Stimulated activated CD8-positive, alpha-beta memory T cell treated with anti-CD3 and anti-CD28 coated beads, Interleukin-7, amount 100 ng/mL, for 48 hours (primary cell): ENCODE results near the gene TRIM52.
A peak's percentile ranks its signal among the peaks of the same experiment; 100 is the strongest.

Source experiments
- DNase-seq, 2 donors: peaks; one replicate each; pipeline ENCODE4 v3.0.0-alpha.2; 2020; ENCODE audit warnings: low read depth in 1 of 2; ENCODE audit errors: extremely low read depth in 1 of 2

The TRIM52 gene

DNA sequence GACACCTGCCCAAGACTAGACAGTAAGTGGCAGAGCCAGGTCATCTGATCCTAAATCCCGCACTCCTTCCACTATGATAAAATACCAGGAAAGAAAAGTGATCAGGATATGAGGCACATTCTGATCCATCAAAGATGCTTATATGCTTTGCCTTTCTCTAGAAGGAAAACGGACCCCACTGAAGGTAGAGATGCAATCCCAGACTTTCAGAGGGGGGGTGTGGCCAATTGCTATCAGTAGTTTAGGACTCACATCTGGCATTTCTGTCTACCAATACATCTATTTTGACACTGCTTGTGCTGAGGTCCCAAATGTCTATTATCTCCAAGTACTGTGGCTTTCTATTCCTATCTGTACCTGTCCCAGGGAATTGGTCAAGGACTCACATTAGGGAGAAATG lies 1.7 kb downstream of the TRIM52 start:
- no peak for DNase-seq

DNA sequence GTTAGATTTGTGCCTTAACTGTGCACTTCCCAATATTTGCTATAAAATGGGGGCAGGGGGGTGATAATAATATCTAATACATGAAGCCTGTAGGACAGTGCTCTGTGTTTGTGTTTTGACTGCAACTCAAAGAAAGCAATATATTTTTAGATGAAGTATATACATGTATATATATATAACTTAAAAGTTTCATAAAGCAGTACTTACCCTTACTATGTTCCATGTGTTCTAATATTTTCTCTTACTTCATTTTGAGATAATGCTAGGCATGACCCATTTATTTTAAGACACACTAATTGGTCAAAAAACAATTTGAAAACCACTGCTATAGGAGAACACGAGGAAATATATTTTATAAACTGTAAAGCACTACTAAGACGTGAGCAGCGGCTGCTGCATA lies 2.4 kb downstream of the TRIM52 start:
- no peak for DNase-seq

DNA sequence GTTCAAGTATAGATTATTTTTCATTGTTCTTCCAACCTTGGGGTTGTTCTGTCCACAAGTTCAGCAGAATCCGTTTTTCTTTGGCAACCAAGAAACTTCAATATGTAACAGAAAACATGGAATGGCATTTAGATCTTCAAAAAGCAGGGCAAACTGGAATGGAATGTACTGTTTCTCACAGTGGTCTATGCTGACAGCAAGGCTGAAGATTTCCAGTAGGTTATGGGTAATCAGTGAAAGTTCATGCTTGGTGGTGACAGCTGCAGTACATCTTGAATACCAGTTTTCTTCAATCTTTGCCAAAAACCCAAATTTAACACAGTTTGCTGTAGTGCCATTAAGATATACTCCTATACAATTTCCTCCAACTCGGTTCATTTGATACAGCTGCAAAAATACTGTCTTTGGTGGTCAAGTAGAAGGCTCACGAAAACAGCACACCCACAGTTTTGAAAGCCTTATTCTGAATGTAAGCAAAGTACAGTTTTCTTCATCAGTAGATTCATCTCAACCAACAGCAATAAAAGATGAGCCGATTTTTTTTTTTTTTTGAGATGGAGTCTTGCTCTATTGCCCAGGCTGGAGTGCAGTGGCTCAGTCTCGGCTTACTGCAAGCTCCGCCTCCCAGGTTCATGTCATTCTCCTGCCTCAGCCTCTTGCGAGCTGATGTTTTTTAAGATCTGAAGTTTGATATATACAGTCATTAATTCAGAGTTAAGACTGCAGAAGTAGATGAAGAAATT lies 4.9 kb downstream of the TRIM52 start:
- no peak for DNase-seq

DNA sequence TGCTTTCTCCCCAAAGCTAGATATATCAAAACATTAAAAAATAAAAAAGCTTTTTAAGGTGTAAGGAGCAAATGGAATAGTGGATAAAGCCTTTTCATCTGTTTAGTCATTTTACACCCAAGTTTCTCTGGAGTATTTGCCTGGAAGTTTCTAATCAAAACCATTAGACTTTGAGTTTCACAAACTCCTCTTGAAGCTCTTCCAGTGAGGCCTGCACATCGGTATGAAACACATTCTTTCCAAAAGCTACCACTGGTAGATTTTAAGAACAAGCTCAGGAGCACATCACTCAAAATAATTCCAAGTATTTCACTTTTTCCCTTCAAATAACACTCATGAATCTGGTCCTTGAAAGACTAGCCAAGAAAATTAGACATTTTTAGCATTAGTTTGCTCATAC lies 5.7 kb downstream of the TRIM52 start:
- DNase-seq = no peak

DNA sequence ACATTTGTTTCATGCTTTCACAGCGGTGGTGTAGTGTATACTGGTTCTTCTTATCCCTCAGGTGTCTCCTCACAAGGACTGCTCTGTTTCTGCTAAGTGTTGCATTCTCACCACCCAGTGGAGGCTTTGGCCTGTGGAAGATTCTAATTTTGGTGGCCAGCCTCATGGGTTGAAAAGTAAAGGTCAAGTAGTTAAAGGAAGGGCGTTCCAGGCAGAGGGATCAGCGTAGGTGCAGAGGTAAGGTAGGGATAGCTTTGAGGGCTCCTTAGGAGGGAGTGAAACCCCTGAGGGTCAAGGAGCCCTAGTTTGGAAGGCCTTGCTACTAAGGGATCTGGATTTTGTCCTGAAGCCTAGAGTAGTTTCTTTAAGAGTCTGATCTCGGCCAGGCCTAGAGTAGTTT lies 12.7 kb downstream of the TRIM52 start:
- no peak for DNase-seq

DNA sequence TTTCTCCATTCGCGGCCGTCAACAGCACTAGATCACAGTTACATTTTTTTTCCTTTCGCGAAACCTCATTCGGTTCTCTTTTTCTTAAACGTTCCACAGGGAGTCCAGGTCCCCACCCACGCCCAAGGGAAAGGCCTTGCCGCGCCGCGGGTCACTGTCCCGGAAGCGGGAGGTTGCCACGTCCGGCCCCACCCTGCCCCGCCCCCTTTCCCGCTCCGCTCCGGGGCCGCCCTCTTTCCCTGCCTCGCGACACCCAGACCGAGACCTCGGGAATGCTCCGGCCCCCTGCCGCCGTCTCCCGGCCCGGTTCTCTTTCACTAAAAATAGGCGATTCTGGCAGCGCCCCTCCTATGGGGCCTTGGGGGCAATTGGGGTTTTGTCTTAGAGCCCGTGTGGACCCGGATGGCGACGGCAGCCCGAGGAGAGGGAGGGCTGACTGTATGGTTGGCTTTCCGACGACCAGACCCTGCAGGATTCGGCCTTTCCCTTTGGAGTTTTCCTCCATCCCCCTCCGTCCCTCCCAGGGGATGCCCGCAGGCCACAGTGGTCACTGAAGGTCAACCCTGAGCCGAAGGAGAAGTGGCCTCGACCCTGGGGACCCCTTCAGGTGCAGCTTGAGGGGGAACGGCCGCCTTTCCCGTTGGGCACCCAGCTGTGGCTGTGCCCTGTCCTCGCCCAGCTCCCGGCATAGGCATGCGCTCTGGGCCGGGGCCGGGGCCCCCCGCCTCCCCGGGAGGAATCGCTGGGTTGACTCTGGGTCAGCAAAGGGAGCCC lies 14.5 kb downstream of the TRIM52 start:
- DNase-seq = peak; percentile 68 to 86

DNA sequence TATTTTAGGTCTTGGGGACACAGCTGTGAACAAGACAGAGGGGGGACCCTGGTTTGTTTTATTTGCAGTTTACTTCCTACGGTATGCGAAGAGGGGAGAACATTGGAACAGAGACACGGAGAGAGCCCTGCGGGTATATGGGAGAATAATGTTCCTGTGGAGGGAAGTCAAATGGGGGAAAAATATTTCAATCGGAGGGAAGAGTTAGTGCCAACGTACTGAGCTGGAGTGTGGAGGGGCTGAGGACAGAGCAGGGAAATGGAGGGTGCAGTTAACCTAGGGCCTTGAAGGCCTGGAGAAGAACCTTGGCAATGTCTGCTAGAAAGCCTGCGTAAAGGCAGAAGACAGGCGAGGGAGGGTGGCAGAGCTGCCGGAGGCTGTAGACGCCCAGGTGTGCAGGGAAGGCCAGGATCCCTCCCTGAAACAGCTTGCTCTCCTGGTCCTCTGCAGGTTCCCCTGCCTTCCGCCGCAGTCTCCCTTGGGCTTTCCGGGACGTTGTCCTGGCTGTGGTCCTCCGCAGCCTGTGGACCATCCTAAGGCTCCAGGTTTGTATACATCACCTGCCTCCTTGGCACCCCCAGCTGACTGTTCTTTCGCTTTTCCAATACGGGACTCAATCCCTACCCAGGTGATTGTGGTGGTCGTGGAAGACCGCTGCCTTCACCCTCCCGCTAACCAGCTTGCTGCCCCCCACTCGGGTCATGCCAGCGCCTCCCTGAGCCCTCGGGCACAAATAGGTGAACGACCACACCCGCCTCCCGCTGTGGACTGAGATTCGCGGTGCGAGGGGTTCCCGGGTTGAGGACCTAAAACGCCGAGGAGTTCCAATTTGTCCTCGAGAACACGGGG lies 15.3 kb downstream of the TRIM52 start:
- DNase-seq = no peak

DNA sequence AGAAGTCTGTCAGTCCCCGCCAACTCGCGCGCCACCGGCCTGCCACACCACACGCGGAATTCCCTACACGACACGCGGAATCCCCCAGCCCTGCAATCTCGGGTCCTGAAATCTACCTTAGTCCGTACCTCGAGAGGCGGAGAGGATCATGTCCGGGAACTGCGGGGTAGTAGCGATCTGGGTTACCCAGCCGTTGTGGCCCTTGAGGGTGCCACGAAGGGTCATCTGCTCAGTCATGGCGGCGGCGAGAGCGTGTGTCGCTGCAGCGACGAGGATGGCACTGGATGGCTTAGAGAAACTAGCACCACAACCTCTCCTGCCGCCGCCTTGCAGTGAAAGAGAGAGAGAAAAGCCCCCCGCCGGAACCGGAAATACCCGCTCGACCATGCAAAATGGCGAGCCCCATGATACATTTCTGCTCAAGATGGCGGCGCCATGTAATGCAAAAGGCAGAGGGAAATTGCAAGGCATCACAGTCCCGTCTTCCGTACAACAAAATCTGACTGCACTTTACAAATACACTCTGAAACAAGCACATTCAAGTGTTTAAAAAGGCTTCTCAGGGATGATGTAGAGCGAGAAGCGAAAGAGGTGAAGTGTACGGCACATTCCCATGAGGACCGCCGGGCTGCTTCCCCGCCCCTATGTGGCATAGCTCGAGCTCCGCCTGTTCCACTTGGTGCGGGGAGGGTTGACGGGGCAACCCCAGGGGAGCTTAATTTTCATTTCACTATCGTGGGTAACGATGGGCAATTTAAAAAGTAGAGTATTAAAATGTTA lies 17.2 kb downstream of the TRIM52 start, which contains the start of gene RACK1:
TSS of gene RACK1 (minus strand) at position 343 of the 780 bp plus-strand sequence. CDS start at position 237, 106 bp downstream.
- DNase-seq = peak; percentile 71 to 84

DNA sequence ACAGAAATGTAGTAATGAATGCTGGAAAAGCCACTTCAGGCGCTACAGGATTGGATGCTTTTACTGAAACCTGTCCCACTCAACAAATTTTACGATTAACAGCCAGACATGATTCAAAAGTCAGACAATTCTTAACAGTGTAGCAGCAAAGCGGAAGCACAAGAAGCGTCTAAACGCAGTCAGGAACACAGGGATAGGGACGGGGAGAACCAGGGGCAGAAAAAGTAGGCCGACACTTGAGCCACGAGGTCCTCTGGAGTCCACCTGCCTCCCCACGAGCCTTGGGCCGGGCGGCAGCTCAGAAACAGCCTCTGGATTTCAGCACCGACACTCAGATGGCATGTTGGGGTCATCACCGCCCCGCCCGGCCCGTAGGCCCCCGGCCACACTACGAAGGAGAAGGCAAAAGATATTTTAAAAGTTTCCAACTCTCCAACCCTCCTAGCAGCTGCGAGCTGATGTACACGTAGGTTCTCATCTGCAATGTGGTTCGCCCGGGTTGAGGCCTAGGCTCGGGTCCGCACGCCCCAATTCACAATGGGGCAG lies 17.9 kb downstream of the TRIM52 start:
- DNase-seq = no peak

DNA sequence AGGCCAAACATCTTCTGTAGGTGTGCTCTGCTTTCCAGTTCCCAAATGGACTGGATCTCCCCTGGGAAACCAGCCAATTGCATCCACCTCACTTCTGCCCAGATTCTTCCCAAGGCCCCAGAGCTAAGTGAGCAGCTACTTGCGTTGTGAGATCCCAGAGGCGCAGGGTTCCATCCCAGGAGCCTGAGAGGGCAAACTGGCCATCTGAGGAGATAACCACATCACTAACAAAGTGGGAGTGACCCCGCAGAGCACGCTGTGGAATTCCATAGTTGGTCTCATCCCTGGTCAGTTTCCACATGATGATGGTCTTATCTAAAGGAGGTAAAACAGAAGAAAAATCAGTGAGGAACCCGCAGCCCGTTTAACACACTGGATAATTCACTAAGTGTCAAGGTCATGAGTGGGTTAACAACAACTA lies 18.9 kb downstream of the TRIM52 start:
- no peak for DNase-seq

DNA sequence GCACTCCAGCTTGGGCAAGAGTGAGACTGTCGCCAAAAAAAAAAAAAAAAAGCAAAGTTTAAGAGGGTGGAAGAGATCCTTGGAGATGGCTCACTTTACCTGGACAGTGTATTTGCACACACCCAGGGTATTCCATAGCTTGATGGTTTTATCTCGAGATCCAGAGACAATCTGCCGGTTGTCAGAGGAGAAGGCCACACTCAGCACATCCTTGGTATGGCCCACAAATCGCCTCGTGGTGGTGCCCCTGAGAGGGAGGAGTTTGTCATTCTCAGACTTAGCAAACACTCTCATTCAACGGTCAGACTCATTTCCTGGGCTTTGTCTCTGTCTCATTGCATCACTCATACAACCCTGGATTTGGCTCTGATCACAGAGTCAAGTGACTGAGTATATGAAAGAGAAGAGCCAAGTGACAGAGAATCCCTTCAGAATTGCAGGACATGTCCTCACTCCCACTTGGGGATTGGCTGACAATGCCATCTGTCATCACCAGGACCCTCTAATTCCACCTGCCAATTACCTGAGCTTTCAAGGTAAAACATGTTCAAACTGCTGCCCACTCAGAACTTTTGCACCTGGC lies 19.5 kb downstream of the TRIM52 start:
- peak in 1 of 2 donors; percentile 64 for DNase-seq

DNA sequence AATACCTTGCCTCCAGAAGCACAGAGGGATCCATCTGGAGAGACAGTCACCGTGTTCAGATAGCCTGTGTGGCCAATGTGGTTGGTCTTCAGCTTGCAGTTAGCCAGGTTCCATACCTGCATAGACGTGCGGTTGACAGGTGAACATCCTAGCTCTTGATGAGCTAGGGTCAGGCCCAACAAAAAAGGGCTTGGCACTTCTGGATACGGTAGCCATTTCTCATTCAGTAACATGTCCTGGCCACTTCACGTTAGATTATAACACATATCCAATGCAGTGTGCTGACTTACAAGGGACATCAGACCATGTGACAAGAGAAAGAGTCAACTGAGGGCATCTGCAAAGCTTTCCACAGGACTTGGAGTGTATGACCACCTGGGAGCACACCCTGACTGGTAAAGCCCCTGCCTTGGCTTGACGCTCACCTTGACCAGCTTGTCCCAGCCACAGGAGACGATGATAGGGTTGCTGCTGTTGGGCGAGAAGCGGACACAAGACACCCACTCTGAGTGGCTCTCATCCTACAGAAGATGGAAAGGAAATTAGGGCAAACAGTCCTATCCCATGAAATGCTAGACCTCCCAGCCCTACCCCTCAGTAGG lies 21.8 kb downstream of the TRIM52 start:
- no peak for DNase-seq

DNA sequence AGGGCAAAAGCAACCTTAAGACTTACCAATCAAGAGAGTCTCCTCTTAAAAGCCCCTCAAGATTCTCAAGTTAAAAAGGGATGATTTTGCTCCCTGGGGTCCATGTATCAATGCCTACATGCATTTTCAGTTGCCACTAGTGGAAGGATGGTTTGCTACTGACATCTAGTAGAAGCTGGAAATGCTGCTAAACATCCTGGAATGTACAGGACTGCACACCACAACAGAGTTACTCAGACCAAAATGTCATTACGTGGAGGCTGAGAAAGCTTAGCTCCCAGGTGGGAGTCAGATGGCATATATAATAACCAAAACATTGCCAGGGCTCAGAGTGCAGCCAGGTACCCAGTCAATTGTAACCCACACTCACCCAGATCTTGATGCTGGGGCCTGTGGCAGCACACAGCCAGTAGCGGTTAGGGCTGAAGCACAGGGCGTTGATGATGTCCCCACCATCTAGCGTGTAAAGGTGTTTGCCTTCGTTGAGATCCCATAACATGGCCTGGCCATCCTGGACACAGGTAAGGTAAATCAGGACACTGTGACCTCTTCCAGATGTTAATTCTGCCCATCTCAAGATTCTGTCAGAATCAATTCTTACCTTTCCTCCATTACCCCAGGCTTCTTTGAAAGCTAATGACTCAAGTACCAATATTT lies 23.1 kb downstream of the TRIM52 start:
- DNase-seq = no peak

DNA sequence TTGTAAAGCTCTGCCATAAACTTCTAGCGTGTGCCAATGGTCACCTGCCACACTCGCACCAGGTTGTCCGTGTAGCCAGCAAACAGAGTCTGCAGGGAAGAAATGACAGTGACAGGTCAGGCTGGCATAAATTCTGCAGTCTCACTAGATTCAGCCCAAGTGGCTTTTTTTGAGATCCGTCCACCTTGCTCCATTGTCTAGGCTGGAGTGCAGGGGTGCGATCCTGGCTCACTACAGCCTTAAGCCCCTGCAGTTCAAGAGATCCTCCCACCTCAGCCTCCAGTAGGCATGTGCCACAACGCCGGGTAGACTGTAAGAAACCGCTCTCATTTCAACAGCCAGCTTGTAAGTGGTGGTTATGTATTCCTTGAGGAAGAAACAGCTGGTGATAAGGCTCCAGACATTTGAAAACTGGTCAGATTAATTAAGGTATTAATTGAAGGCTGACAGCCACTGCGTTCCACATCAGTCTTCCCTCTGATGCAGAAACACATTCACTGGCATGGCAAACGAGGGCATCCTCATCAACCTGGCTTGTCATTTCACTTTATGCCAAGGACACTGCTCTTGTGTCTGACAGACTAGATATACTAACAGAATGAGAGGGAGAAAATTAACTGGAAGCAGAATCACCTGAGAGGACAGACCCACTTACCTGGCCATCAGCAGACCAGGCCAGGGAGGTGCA lies 23.8 kb downstream of the TRIM52 start:
- no peak for DNase-seq

DNA sequence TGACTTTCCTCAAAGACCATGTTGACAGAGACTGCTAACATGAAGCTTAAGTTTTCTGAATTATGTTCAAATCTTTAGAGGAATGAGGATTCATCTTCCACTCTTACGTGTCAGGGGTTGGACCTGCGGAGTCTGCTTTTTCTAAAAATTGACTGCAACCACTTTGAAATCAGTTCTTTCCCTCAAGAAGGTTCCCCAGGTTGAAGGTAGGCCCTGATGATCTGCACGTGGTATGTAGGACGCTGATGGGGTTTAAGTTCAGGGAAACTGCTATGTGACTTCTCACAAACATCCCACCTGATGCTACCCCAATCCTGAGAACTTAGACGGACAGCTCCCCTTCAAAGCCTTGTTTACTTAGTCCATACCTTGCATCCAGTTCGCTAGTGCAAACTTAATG lies 24.5 kb downstream of the TRIM52 start:
- no peak for DNase-seq

DNA sequence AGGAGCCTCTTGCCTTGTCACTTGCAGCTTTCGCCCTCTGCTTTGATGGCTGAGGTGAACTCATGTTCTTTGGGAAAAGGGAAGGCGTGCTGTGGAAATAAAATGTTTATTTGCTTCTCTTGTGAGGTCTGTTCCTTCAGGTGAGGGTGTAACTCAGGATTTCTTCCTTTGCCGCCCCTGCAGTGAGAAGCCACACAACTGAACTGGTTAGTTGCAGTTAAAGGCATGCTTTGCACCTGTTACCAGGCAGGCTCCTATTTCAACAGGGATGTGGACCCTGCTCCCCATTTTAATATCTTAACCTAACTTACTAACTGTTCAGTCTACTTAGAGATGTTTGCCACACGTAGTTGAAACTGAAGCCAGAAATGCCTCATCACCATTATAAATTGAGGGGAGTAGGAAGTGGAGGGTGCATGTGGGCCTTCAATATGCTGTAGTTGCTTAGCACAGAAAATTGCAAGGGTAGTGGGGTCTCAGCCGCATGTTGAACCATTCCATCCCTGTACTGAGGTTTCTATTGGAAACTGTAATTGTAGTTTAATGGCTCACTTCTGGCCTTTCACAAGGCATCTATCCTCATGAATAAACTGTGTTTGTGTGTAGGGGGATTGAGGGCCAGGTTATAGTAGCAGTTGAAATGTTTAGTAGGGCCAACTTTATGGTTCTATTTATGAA lies 25.1 kb downstream of the TRIM52 start:
- no peak for DNase-seq

DNA sequence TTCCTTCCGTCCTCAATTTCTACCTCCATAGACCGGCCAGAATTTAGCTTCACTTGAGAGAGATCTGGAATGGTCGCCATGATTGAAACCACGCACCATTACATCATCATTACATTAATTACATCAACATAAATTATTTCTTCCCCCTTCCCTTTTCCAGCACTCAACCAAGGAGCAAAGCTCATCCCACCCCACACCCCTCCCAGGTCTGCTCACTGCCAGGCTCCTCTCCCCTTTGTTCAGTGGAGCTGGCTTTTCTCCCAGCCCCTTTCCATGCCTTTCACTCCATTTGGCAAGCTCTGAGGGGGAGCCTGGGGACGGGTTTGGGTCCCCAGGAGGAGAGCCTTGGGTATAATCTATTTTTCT lies 25.6 kb downstream of the TRIM52 start:
- DNase-seq = no peak
